Activated CD8-positive, alpha-beta T cell treated with anti-CD3 and anti-CD28 coated beads, Interleukin-2, amount 10 ng/mL, durations not matched to agents 7 days and 5 days (primary cell): ENCODE measurements around the gene GRM1. TPM values are rescaled to one million over a fixed set of nuclear protein-coding genes. Genes with fewer than 3 reads are reported as not detected.
A peak's percentile ranks its signal among the peaks of the same experiment; 100 is the strongest.
"Not testable (repeated sequence)": the region's sequence is repeated elsewhere in the genome, so short reads cannot be mapped to it uniquely, and the experiment has no call there.

Experiments
- ATAC-seq: fragments of 150-1000 bp; cut with Tn5 transposase; one replicate; pipeline ENCODE4 v1.10.0; 2021; ENCODE audit warnings: moderate library complexity
- CTCF ChIA-PET: fragments of 350-600 bp; sonication (Branson Sonifier 250); formaldehyde crosslinking; loops from one replicate; lab custom pipeline; 2021; ENCODE audit warnings: antibody characterized with exemption; lab: Charles Lee
- POLR2A ChIA-PET: fragments of 350-600 bp; sonication (Branson Sonifier 250); formaldehyde crosslinking; loops from one replicate; lab custom pipeline; 2021; ENCODE audit warnings: antibody characterized with exemption; lab: Charles Lee
- DNase-seq: peaks from one replicate; pipeline ENCODE4 v3.0.0-alpha.2; 2020
- H3K27ac Mint-ChIP-seq: one replicate; pipeline ENCODE4 v1.8.0; 2021; ENCODE audit warnings: mild to moderate bottlenecking, mixed read lengths
- H3K27me3 Mint-ChIP-seq: one replicate; pipeline ENCODE4 v1.8.0; 2021; ENCODE audit warnings: low read depth, mixed read lengths
- H3K36me3 Mint-ChIP-seq: one replicate; pipeline ENCODE4 v1.8.0; 2021; ENCODE audit warnings: low read depth, mixed read lengths
- H3K4me1 Mint-ChIP-seq: one replicate; pipeline ENCODE4 v1.8.0; 2021; ENCODE audit warnings: low read depth, mixed read lengths
- H3K4me3 Mint-ChIP-seq: one replicate; pipeline ENCODE4 v1.8.0; 2021; ENCODE audit warnings: mild to moderate bottlenecking, mixed read lengths
- H3K9me3 Mint-ChIP-seq: one replicate; pipeline ENCODE4 v1.8.0; 2022; ENCODE audit warnings: mixed read lengths; ENCODE audit not compliant: insufficient read depth
- total RNA-seq, 2 experiments: library from RNA; stranded (reverse); gene quantifications; one replicate each; pipeline ENCODE4 v1.2.3, GENCODE V29; 2021

GRM1 gene
- total RNA-seq, 2 experiments from 2014 or later: not detected

DNA sequence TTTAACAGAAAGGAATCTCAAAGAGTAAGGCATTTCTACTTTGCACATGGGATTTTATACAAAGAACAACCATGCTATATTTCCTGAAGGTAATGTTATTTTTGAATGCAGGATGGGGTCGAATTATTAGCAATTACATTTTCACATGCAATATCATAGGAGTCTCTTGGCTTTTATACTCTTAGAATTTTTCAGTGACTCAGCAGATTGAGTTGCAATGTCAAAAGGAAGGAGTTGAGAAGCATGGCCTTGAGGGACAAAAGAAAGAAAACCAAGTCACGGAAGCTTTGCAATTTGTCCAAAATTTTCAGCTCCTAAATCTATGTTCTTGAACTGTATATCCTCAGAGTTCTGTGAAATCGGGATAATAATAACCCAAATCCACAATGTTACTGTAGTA is 181.1 kb downstream of the GRM1 start:
- no peaks in the 10 kb centered on the region for H3K27me3 Mint-ChIP-seq
- no peak overlapping the region for H3K27ac Mint-ChIP-seq
- CTCF ChIA-PET: no interaction called here
- no peak overlapping the region for H3K4me3 Mint-ChIP-seq
- H3K36me3 Mint-ChIP-seq: no peaks in the 10 kb centered on the region
- DNase-seq (no peak), ATAC-seq (no peak)
- H3K9me3 Mint-ChIP-seq: no peaks in the 10 kb centered on the region
- H3K4me1 Mint-ChIP-seq: peaks cover 4% of the 10 kb centered on the region
- POLR2A ChIA-PET: no interaction called here

DNA sequence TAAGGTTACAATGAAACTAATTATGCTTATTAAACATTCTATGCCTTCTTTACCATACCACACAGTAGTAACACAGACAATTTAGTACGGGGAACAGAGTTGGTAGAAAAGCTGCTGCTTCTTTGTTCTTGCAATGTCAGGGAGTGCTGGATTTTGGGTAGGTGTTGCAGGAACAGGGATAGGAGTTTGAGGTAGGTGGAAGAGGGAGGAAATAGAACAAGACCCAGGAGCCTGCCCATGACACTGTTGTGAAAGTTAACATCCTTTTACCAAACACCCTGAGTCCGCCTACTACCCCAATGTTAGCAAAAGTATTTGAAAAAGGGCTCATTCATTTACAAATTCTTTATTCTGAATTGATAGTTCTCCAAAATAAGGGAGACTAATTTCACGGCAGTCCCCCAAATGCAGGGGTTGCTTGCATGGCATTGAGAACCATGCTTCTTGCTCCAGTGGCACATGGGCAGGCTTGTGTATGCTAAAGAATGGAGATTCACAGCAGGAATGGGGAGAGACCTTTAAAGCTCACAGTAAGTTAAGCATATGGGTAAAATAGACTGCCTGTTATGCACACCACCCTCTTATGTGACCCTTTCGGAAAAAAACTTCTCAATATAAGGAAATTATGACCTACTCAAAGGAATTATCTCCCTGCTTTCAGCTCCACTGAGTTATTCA is 181.7 kb downstream of the GRM1 start:
- Mint-ChIP-seq H3K4me3 (no peak overlapping the region), H3K27me3 (no peaks in the 10 kb centered on the region), H3K9me3 (no peaks in the 10 kb centered on the region), H3K4me1 (peaks cover 4% of the 10 kb centered on the region), H3K27ac (no peak overlapping the region), H3K36me3 (no peaks in the 10 kb centered on the region)
- ChIA-PET POLR2A (no interaction called here), CTCF (no interaction called here)
- ATAC-seq (no peak), DNase-seq (no peak)

DNA sequence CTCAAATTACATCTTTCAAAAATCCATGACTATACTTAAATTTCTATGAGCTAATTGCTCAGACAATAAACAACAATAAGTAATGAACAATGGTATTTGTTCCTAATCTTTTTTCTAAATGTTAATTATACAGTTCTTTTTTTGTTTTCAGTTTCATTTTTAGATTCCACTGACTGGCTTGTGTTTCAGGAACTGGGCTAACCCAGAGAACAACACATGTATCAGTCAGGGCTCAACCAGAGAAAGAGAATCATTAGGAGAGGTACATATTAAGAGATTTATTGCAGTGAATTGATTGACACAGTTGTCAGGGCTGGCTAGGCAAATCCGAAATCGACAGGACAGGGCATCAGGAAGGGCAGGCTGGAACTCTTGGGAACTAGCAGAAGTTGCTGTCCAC is 182.8 kb downstream of the GRM1 start:
- no peak overlapping the region for H3K4me3 Mint-ChIP-seq
- no peaks in the 10 kb centered on the region for H3K9me3 Mint-ChIP-seq
- no peaks in the 10 kb centered on the region for H3K27me3 Mint-ChIP-seq
- ChIA-PET CTCF (no interaction called here), POLR2A (no interaction called here)
- ATAC-seq (no peak), DNase-seq (no peak)
- H3K4me1 Mint-ChIP-seq: peaks cover 4% of the 10 kb centered on the region
- H3K27ac Mint-ChIP-seq: peak overlapping the region; percentile 2
- no peaks in the 10 kb centered on the region for H3K36me3 Mint-ChIP-seq

DNA sequence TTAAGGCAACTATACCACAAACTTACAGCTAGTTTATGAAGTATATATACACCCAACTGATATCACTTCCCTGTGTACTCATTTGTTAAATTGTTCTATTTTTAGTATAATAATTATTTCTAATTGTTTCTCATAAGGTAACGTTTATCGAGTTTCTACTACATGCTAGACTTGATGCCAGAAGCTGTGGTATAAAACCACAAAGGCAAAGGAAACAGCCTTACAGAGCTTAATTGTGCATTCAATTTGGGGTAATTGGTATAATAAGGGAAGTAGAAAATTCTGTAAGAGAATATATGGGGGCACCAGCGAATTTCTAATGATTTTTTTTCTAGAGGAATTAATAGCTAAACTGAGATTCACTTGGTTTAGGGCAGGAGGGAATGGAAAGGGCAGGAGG is 183.9 kb downstream of the GRM1 start:
- CTCF ChIA-PET: no interaction called here
- peaks cover 4% of the 10 kb centered on the region for H3K4me1 Mint-ChIP-seq
- DNase-seq (no peak), ATAC-seq (no peak)
- no peaks in the 10 kb centered on the region for H3K9me3 Mint-ChIP-seq
- no peaks in the 10 kb centered on the region for H3K27me3 Mint-ChIP-seq
- no peaks in the 10 kb centered on the region for H3K36me3 Mint-ChIP-seq
- POLR2A ChIA-PET: no interaction called here
- no peak overlapping the region for H3K4me3 Mint-ChIP-seq
- no peak overlapping the region for H3K27ac Mint-ChIP-seq

DNA sequence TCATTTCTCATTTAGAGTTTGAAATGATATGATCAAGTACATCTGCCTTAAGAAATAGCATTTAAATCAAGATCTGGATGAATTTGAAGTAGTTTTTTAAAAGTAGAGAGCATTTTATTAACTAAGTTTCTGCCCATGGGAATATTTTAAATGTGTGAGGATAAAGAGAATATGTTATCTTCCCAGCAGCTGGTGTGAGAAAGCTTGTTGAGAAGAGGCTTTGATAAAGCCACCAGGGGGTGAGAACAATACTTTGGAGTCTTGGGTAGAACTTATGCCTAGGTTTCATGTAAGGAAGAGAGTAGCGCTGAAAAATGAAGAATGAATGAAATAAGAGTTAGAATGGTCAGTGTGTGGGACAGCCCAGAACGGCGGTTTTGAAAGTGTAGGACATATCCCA is 190.2 kb downstream of the GRM1 start:
- H3K36me3 Mint-ChIP-seq: no peaks in the 10 kb centered on the region
- POLR2A ChIA-PET: no interaction called here
- no peaks in the 10 kb centered on the region for H3K4me1 Mint-ChIP-seq
- CTCF ChIA-PET: no interaction called here
- no peaks in the 10 kb centered on the region for H3K27me3 Mint-ChIP-seq
- DNase-seq (no peak), ATAC-seq (no peak)
- H3K9me3 Mint-ChIP-seq: no peaks in the 10 kb centered on the region
- no peak overlapping the region for H3K27ac Mint-ChIP-seq
- H3K4me3 Mint-ChIP-seq: no peak overlapping the region

DNA sequence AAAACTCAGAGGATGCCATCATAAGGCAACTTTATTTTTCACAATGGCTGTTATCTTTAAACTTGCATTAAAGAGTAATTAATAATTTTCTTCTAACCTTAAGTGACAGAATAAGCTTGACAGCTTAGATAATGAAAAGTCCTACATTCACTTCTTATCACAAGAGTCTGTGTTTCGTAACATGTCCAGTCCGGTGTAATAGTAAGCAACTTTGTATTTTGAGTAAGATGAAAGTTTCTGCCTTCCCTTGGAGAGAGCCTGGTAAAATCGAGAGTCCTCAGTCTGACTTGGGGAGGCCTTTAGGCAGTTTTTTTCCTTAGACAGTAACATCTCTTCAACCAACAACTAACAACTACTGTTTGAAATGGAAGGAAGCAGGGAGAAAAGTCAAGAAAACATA is 195.6 kb downstream of the GRM1 start:
- ChIA-PET POLR2A (no interaction called here), CTCF (no interaction called here)
- H3K4me1 Mint-ChIP-seq: no peaks in the 10 kb centered on the region
- DNase-seq (no peak), ATAC-seq (no peak)
- H3K4me3 Mint-ChIP-seq: no peak overlapping the region
- no peaks in the 10 kb centered on the region for H3K27me3 Mint-ChIP-seq
- no peaks in the 10 kb centered on the region for H3K9me3 Mint-ChIP-seq
- no peak overlapping the region for H3K27ac Mint-ChIP-seq
- H3K36me3 Mint-ChIP-seq: no peaks in the 10 kb centered on the region

DNA sequence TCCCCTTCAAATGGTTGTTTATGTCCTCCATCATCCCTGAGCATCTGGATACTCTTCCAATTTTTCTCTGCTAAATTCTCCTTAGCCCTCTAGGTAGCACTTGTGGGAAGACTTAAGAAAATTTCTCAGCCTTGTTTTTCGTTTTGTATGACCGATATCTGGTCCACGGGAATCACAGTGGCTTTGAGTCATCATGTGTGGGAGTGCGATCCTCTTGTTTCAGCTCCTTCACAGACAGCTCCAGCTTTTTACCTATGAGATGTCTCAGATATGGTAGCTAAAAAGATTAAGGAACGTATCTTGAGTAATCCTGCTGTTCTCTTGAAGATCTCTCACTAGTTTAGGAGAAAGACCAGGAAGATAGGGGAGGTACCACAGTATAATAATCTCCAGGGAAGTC is 196.1 kb downstream of the GRM1 start:
- no peak overlapping the region for H3K4me3 Mint-ChIP-seq

DNA sequence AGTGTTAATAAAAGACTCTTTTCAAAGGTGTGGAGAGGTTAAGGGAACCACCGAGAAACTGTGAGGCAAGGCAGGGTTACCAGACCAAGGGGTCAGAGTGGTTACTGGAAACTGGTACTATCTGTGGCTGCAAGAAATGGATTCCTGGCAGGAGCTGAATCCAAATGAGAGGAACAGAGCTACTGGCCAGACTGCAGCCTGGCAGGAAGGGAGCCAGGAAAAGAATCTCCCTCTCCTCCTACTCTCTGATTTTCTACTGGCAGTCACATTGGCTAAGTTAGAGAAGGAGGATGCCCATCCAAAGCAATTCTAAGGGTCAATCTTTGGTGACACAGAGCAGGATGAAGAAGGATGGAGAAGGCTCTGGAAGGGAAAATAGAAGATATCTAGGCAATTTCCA is 211.5 kb downstream of the GRM1 start:
- Mint-ChIP-seq H3K4me3 (no peak overlapping the region), H3K9me3 (no peaks in the 10 kb centered on the region), H3K27ac (no peak overlapping the region), H3K27me3 (no peaks in the 10 kb centered on the region), H3K36me3 (no peaks in the 10 kb centered on the region), H3K4me1 (no peaks in the 10 kb centered on the region)
- ChIA-PET POLR2A (no interaction called here), CTCF (no interaction called here)
- DNase-seq (no peak), ATAC-seq (no peak)

More for the DNA sequence above, 196.1 kb downstream of the GRM1 start:
- Mint-ChIP-seq H3K36me3 (no peaks in the 10 kb centered on the region), H3K27me3 (no peaks in the 10 kb centered on the region), H3K9me3 (no peaks in the 10 kb centered on the region), H3K4me1 (no peaks in the 10 kb centered on the region), H3K27ac (no peak overlapping the region)
- ChIA-PET POLR2A (no interaction called here), CTCF (no interaction called here)
- ATAC-seq (no peak), DNase-seq (no peak)

DNA sequence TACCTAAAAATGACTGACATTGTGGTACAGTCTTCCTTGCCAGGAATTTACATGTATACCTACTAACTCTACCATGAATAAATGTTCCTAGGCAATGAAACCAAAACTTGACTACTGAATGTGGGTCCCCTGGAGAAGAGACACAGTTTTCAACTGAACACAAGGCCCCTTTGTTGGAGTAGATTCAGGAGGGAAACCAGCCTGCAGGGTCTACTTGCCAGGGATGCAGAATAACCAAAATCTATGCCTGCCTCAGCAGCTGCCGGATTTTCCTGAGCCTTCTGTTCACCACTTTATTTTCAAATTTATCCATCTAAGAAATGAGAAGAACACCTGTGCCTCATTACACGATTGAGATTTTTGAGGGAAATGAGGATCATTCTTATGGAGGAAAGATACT is 211.9 kb downstream of the GRM1 start:
- Mint-ChIP-seq H3K27ac (no peak overlapping the region), H3K27me3 (no peaks in the 10 kb centered on the region), H3K4me3 (no peak overlapping the region), H3K9me3 (no peaks in the 10 kb centered on the region), H3K4me1 (no peaks in the 10 kb centered on the region), H3K36me3 (no peaks in the 10 kb centered on the region)
- CTCF ChIA-PET: no interaction called here
- ATAC-seq: no peak
- no peak for DNase-seq
- POLR2A ChIA-PET: no interaction called here

DNA sequence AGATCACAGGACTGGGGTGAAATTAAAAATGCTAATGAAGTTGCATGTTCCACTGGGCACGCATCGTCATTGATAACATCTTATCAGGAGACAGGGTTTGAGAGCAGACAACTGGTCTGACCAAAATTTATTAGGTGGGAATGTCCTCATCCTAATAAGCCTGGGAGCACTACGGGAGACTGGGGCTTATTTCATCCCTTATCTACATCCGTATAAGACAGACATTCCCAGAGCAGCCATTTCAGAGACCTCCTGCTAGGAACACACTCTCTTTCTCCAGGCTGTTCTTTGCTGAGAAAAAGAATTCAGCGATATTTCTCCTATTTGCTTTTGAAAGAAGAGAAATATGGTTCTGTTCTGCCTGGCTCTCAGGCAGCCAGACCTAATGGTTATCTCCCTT is 214.8 kb downstream of the GRM1 start:
- POLR2A ChIA-PET, H3K9me3 Mint-ChIP-seq, CTCF ChIA-PET, H3K27me3 Mint-ChIP-seq, DNase-seq, H3K4me3 Mint-ChIP-seq, H3K36me3 Mint-ChIP-seq, ATAC-seq, H3K4me1 Mint-ChIP-seq, H3K27ac Mint-ChIP-seq: not testable (repeated sequence)

DNA sequence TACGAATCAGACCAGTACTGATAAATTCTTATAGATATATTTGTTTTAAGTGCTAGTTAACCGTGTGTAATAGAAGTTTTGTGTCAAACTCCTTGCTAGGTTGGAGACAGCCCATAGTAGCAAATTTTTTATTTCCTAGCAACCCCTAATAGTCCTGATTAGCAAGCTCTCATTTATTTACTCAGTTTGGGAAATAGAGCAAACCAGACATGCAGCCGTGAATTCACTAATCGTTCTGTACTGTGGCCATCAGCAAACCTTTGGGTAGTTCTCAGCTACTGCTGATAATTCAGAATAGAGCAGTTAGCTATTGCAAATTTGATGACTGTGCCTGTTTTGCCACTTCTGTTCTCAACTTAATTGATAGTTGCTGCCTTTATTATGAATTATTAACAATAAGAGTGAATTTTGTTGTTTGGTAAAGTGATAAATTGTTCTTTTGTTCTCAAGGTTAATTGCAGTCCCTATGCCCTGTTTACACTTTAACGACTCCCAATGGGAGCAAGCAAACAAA is 215.8 kb downstream of the GRM1 start:
- ChIA-PET CTCF (no interaction called here), POLR2A (no interaction called here)
- Mint-ChIP-seq H3K36me3 (no peaks in the 10 kb centered on the region), H3K27me3 (no peaks in the 10 kb centered on the region), H3K4me1 (no peaks in the 10 kb centered on the region), H3K4me3 (no peak overlapping the region), H3K9me3 (no peaks in the 10 kb centered on the region), H3K27ac (no peak overlapping the region)
- no peak for ATAC-seq
- DNase-seq: no peak

DNA sequence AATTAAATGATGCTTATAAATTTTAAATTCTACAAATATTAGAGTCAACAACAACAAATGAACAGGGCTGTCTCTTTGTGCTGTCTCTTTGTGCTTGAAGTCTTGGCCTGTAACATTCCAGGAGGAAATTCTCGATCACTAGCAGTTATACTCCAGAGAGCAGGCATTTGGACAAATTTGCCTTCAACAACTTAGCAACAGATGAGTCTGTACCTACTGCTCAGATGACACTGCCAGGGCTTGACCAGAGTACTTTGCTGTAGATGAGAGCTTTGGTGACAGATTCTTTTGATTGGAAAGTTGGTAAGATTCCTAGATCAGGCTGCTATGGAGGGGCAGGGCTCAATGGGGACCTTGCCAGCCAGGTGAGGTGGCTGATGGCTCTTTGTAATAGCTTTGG is 217.2 kb downstream of the GRM1 start:
- DNase-seq (no peak), ATAC-seq (no peak)
- Mint-ChIP-seq H3K4me1 (no peaks in the 10 kb centered on the region), H3K27me3 (no peaks in the 10 kb centered on the region), H3K27ac (no peak overlapping the region), H3K36me3 (no peaks in the 10 kb centered on the region), H3K9me3 (no peaks in the 10 kb centered on the region), H3K4me3 (no peak overlapping the region)
- POLR2A ChIA-PET: no interaction called here
- CTCF ChIA-PET: no interaction called here

DNA sequence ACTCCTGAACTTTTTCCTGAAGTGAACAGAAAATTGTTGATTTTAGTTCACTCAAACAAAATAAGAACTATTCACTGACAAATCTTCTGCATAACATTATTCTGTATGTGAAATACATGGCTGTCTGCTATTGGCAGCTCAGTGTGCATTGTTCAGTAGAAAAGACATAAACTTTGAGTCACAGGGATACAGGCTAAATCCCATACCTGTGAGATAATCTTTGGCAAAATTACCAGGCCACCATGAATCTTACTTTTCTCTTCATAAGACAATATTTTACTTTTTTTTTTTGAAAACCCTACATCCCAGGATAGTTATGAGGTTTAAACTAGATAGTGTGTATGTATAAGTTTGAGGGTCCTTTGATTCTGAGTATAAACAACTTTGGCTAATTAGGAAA is 224.8 kb downstream of the GRM1 start:
- Mint-ChIP-seq H3K4me3 (no peak overlapping the region), H3K9me3 (no peaks in the 10 kb centered on the region), H3K4me1 (no peaks in the 10 kb centered on the region), H3K27ac (no peak overlapping the region), H3K27me3 (no peaks in the 10 kb centered on the region), H3K36me3 (no peaks in the 10 kb centered on the region)
- no peak for ATAC-seq
- POLR2A ChIA-PET: no interaction called here
- DNase-seq: no peak
- CTCF ChIA-PET: no interaction called here
